ENCODE measurements around the gene LILRB5.
"Not testable (repeated sequence)": the region's sequence is repeated elsewhere in the genome, so short reads cannot be mapped to it uniquely, and the experiment has no call there.

DNA sequence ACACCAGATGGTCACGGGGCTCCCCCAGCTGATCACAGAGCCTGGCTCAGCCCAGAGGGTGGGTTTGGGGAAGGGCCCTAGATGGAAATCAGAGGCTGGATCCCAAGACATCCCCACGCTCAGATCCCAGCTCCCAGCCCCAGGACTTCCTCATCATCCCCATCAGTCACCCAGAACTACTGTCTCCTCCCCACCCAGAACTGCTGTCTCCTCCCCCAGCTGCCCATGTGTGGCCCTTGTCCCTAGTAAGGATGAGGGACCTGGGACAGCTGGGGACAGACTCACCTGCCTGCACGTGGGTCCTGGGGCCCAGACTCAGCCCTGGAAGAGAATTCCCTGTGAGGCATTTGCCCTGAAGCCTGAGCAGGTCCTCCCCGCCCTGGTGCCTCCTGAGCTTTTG lies 14.8 kb downstream of the LILRB5 start:
- TF ChIP-seq EHMT2 (IDR thresholded peaks at IDR 0.05); RAD21 (CRISPR knock-in tag; conservative IDR thresholded peaks at IDR 0.05 in 1 of 2, IDR thresholded peaks at IDR 0.05 in 1 of 2); COPS2 (conservative IDR thresholded peaks at IDR 0.05): not testable (repeated sequence)
